ENCODE results near the gene ESPN. TPM values are rescaled to one million over a fixed set of nuclear protein-coding genes. Genes with fewer than 3 reads are reported as not detected.
A peak's percentile ranks its signal among the peaks of the same experiment; 100 is the strongest.

Gene ESPN
- total RNA-seq, 1 experiment from 2014 or later, result 8.5 TPM

DNA sequence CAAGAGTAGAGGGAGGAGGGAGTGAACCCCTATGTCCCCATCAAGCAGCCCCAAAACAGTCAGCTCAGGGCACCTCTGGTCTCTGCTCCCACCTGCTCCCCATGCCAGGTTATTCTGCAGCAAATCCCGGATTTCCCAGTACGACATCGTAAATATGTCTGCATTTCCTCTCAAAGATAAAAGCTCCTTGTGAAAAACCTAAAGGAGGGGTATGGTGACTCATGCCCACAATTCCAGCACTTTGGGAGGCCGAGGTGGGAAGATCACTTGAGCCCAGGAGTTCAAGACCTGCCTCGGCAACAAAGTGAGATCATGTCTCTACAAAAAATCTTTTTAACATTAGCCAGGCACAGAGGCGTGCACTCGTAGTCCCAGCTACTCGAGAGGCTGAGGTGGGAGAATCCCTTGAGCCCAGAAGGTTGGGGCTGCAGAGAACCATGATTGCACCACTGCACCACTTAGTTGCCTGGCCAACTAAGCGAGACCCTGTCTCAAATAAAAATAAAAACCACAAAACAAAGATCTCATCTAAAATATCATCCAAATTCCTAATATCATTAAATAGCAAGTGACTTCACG lies 38.1 kb upstream of the ESPN start:
- BruUV-seq (replicated peaks), result no TSS peak
- Histone ChIP-seq H3K4me3 (ENCODE audit: low read depth in 2 of 2, low read length in 2 of 2) (peak overlapping the region; percentile 25 to 54), H3K4me1 (ENCODE audit: control insufficient read depth, insufficient read depth, low read length) (peaks cover 29% of the 10 kb centered on the region), H3K27me3 (ENCODE audit: control insufficient read depth, insufficient read depth, low read length) (no peaks in the 10 kb centered on the region), H3K36me3 (ENCODE audit: control insufficient read depth, insufficient read depth, low read length) (no peaks in the 10 kb centered on the region), H3K9me3 (ENCODE audit: control insufficient read depth, insufficient read depth, low read depth, low read length) (no peaks in the 10 kb centered on the region), H3K27ac (ENCODE audit: low read length) (peak overlapping the region; percentile 90)
- TF ChIP-seq TCF7L2 (IDR thresholded peaks at IDR 0.05; ENCODE audit: low read depth, low read length), result 0 out of 2 replicates have a peak, but pooled peaks have one; percentile 26
- no peak for TF ChIP-seq POLR2AphosphoS5 (IDR thresholded peaks at IDR 0.05; ENCODE audit: low read depth, low read length)
- CTCF ChIA-PET, result interaction anchor here (0.5 to 0.6 kb wide), 2 partner anchors 24 to 36 kb away, joined by 4 to 5 read pairs; no protein-coding TSS in a partner anchor
- intact Hi-C loops (cut with micrococcal nuclease; ENCODE audit: unreplicated experiment) (no loop called here), in situ Hi-C loops (cut with HindIII; ENCODE audit: low pct_unique_long_range_greater_than_20kb, low sequenced_read_pairs) (no loop called here)
- DNase-seq (ENCODE audit: low read depth, low spot score) (no peak), ATAC-seq (peak; percentile 4; the same call in 1 of the 2 replicates)
- POLR2A ChIA-PET, result interaction anchor here (0.6 kb wide), 2 partner anchors 30 to 47 kb away, joined by 3 to 6 read pairs; no protein-coding TSS in a partner anchor

GRCh38 chr1:6389971-6390370 lies 34.6 kb upstream of the ESPN start:
- no TSS peak for BruUV-seq (replicated peaks)
- ATAC-seq (no peak), DNase-seq (ENCODE audit: low read depth, low spot score) (no peak)
- no peak for TF ChIP-seq POLR2AphosphoS5 (IDR thresholded peaks at IDR 0.05; ENCODE audit: low read depth, low read length)
- TF ChIP-seq SIN3A (IDR thresholded peaks at IDR 0.05; ENCODE audit: borderline replicate concordance, insufficient read depth, low read depth, low read length), result no peak
- TF ChIP-seq REST (IDR thresholded peaks at IDR 0.05; ENCODE audit: insufficient read depth in 1 of 2, low read depth in 2 of 2, low read length in 1 of 2), result no peak
- TF ChIP-seq TCF7L2 (IDR thresholded peaks at IDR 0.05; ENCODE audit: low read depth, low read length), result no peak
- no peak for TF ChIP-seq CTCF (IDR thresholded peaks at IDR 0.05)
- no peak overlapping the region for H3K4me3 ChIP-seq (ENCODE audit: low read depth in 2 of 2, low read length in 2 of 2)
- intact Hi-C loops (cut with micrococcal nuclease; ENCODE audit: unreplicated experiment), result no loop called here
- H3K27ac ChIP-seq (ENCODE audit: low read length), result no peak overlapping the region; the same call in 1 of the 2 replicates
- in situ Hi-C loops (cut with HindIII; ENCODE audit: low pct_unique_long_range_greater_than_20kb, low sequenced_read_pairs), result no loop called here
- ChIA-PET CTCF (no interaction called here), POLR2A (no interaction called here)
- peaks cover 38% of the 10 kb centered on the region for H3K4me1 ChIP-seq (ENCODE audit: control insufficient read depth, insufficient read depth, low read length)
- H3K27me3 ChIP-seq (ENCODE audit: control insufficient read depth, insufficient read depth, low read length), result no peaks in the 10 kb centered on the region
- H3K36me3 ChIP-seq (ENCODE audit: control insufficient read depth, insufficient read depth, low read length), result no peaks in the 10 kb centered on the region
- no peaks in the 10 kb centered on the region for H3K9me3 ChIP-seq (ENCODE audit: control insufficient read depth, insufficient read depth, low read depth, low read length)

Data from Panc1 (cell line).